Measurements from ENCODE around the gene USP15.

Gene USP15

GRCh38 chr12:62272936-62273552 is 12.8 kb downstream of the USP15 start:
- Histone ChIP-seq H3K79me1 (ENCODE audit: low read length) (no peaks in the 10 kb centered on the region), H3K4me3 (ENCODE audit: low read depth, low read length) (no peak overlapping the region), H3K23ac (ENCODE audit: low read length) (no peak overlapping the region), H3K14ac (ENCODE audit: low read length) (no peak overlapping the region), H3K27ac (ENCODE audit: low read depth, low read length) (no peak overlapping the region), H3K79me2 (ENCODE audit: control insufficient read depth, insufficient read depth, low read length, poor library complexity) (no peaks in the 10 kb centered on the region), H2AK5ac (ENCODE audit: low read length) (no peak overlapping the region), H3K9me3 (ENCODE audit: insufficient read depth, low read depth, low read length) (no peaks in the 10 kb centered on the region), H4K91ac (ENCODE audit: low read depth, low read length) (no peak overlapping the region), H2BK120ac (ENCODE audit: insufficient read depth, low read length, poor library complexity) (no peak overlapping the region), H2BK12ac (ENCODE audit: low read length) (no peak overlapping the region), H4K8ac (ENCODE audit: low read depth, low read length) (no peak overlapping the region), H3K18ac (ENCODE audit: low read length) (no peak overlapping the region), H2BK5ac (ENCODE audit: low read depth, low read length, poor library complexity) (no peak overlapping the region), H4K12ac (ENCODE audit: low read depth, low read length) (no peak overlapping the region), H3K36me3 (ENCODE audit: control insufficient read depth in 1 of 2, insufficient read depth in 2 of 2, low read length in 2 of 2) (no peaks in the 10 kb centered on the region), H3K4me2 (ENCODE audit: low read length) (no peak overlapping the region), H3K4me1 (ENCODE audit: control insufficient read depth in 1 of 2, insufficient read depth in 2 of 2, low read length in 2 of 2) (no peaks in the 10 kb centered on the region), H3K27me3 (ENCODE audit: insufficient read depth, low read length) (no peaks in the 10 kb centered on the region), H2AFZ (ENCODE audit: insufficient read depth, low read length, poor library complexity) (no peak overlapping the region), H3K4ac (ENCODE audit: low read depth, low read length) (no peak overlapping the region), H3K9ac (ENCODE audit: low read length) (no peak overlapping the region)
- WGBS (ENCODE audit: extremely low coverage, insufficient coverage, insufficient read length) = no CpG with 5 or more reads among the region's 3 CpGs
- no peak for DNase-seq

- no CpG with 5 or more reads among the region's 5 CpGs for WGBS (ENCODE audit: extremely low coverage, insufficient coverage, insufficient read length)
- no peak overlapping the region for H3K4ac ChIP-seq (ENCODE audit: low read depth, low read length)
Observed at GRCh38 chr12:62273724-62274380, 13.6 kb downstream of the USP15 start.

GRCh38 chr12:62278022-62278421 is 17.8 kb downstream of the USP15 start:
- Histone ChIP-seq H2BK120ac (ENCODE audit: insufficient read depth, low read length, poor library complexity) (no peak overlapping the region), H3K27ac (ENCODE audit: low read depth, low read length) (no peak overlapping the region), H4K8ac (ENCODE audit: low read depth, low read length) (no peak overlapping the region), H3K4me3 (ENCODE audit: low read depth, low read length) (no peak overlapping the region), H3K9me3 (ENCODE audit: insufficient read depth, low read depth, low read length) (no peaks in the 10 kb centered on the region), H2BK5ac (ENCODE audit: low read depth, low read length, poor library complexity) (no peak overlapping the region), H2AFZ (ENCODE audit: insufficient read depth, low read length, poor library complexity) (no peak overlapping the region), H3K18ac (ENCODE audit: low read length) (no peak overlapping the region), H2AK5ac (ENCODE audit: low read length) (no peak overlapping the region), H3K4me2 (ENCODE audit: low read length) (no peak overlapping the region), H3K4me1 (ENCODE audit: control insufficient read depth in 1 of 2, insufficient read depth in 2 of 2, low read length in 2 of 2) (no peaks in the 10 kb centered on the region), H4K91ac (ENCODE audit: low read depth, low read length) (no peak overlapping the region), H4K12ac (ENCODE audit: low read depth, low read length) (no peak overlapping the region), H3K36me3 (ENCODE audit: control insufficient read depth in 1 of 2, insufficient read depth in 2 of 2, low read length in 2 of 2) (no peaks in the 10 kb centered on the region), H2BK12ac (ENCODE audit: low read length) (no peak overlapping the region), H3K9ac (ENCODE audit: low read length) (no peak overlapping the region), H3K79me2 (ENCODE audit: control insufficient read depth, insufficient read depth, low read length, poor library complexity) (no peaks in the 10 kb centered on the region), H3K79me1 (ENCODE audit: low read length) (no peaks in the 10 kb centered on the region), H3K23ac (ENCODE audit: low read length) (no peak overlapping the region), H3K14ac (ENCODE audit: low read length) (no peak overlapping the region), H3K4ac (ENCODE audit: low read depth, low read length) (no peak overlapping the region), H3K27me3 (ENCODE audit: insufficient read depth, low read length) (no peaks in the 10 kb centered on the region)
- WGBS (ENCODE audit: extremely low coverage, insufficient coverage, insufficient read length) = no CpG with 5 or more reads among the region's 2 CpGs
- DNase-seq = no peak

More at GRCh38 chr12:62273724-62274380, 13.6 kb downstream of the USP15 start:
- Histone ChIP-seq H3K4me2 (ENCODE audit: low read length) (no peak overlapping the region), H3K4me3 (ENCODE audit: low read depth, low read length) (no peak overlapping the region), H3K9me3 (ENCODE audit: insufficient read depth, low read depth, low read length) (no peaks in the 10 kb centered on the region), H2BK120ac (ENCODE audit: insufficient read depth, low read length, poor library complexity) (no peak overlapping the region), H3K4me1 (ENCODE audit: control insufficient read depth in 1 of 2, insufficient read depth in 2 of 2, low read length in 2 of 2) (no peaks in the 10 kb centered on the region), H4K91ac (ENCODE audit: low read depth, low read length) (no peak overlapping the region), H4K8ac (ENCODE audit: low read depth, low read length) (no peak overlapping the region), H3K79me1 (ENCODE audit: low read length) (no peaks in the 10 kb centered on the region), H4K12ac (ENCODE audit: low read depth, low read length) (no peak overlapping the region), H2BK5ac (ENCODE audit: low read depth, low read length, poor library complexity) (no peak overlapping the region), H2AK5ac (ENCODE audit: low read length) (no peak overlapping the region), H3K9ac (ENCODE audit: low read length) (no peak overlapping the region), H3K18ac (ENCODE audit: low read length) (no peak overlapping the region), H2BK12ac (ENCODE audit: low read length) (no peak overlapping the region), H3K23ac (ENCODE audit: low read length) (no peak overlapping the region), H3K14ac (ENCODE audit: low read length) (no peak overlapping the region), H3K27ac (ENCODE audit: low read depth, low read length) (no peak overlapping the region), H3K36me3 (ENCODE audit: control insufficient read depth in 1 of 2, insufficient read depth in 2 of 2, low read length in 2 of 2) (no peaks in the 10 kb centered on the region), H3K79me2 (ENCODE audit: control insufficient read depth, insufficient read depth, low read length, poor library complexity) (no peaks in the 10 kb centered on the region), H2AFZ (ENCODE audit: insufficient read depth, low read length, poor library complexity) (no peak overlapping the region), H3K27me3 (ENCODE audit: insufficient read depth, low read length) (no peaks in the 10 kb centered on the region)
- DNase-seq = no peak

GRCh38 chr12:62279058-62279457 is 18.9 kb downstream of the USP15 start:
- Histone ChIP-seq H3K79me2 (ENCODE audit: control insufficient read depth, insufficient read depth, low read length, poor library complexity) (no peaks in the 10 kb centered on the region), H3K4me3 (ENCODE audit: low read depth, low read length) (no peak overlapping the region), H3K79me1 (ENCODE audit: low read length) (no peaks in the 10 kb centered on the region), H3K27ac (ENCODE audit: low read depth, low read length) (no peak overlapping the region), H4K12ac (ENCODE audit: low read depth, low read length) (no peak overlapping the region), H2AFZ (ENCODE audit: insufficient read depth, low read length, poor library complexity) (no peak overlapping the region), H2BK120ac (ENCODE audit: insufficient read depth, low read length, poor library complexity) (no peak overlapping the region), H4K8ac (ENCODE audit: low read depth, low read length) (no peak overlapping the region), H3K4me2 (ENCODE audit: low read length) (no peak overlapping the region), H3K9me3 (ENCODE audit: insufficient read depth, low read depth, low read length) (no peaks in the 10 kb centered on the region), H3K36me3 (ENCODE audit: control insufficient read depth in 1 of 2, insufficient read depth in 2 of 2, low read length in 2 of 2) (no peaks in the 10 kb centered on the region), H2BK5ac (ENCODE audit: low read depth, low read length, poor library complexity) (no peak overlapping the region), H3K4me1 (ENCODE audit: control insufficient read depth in 1 of 2, insufficient read depth in 2 of 2, low read length in 2 of 2) (no peaks in the 10 kb centered on the region), H2BK12ac (ENCODE audit: low read length) (no peak overlapping the region), H2AK5ac (ENCODE audit: low read length) (no peak overlapping the region), H3K4ac (ENCODE audit: low read depth, low read length) (no peak overlapping the region), H3K18ac (ENCODE audit: low read length) (no peak overlapping the region), H3K14ac (ENCODE audit: low read length) (no peak overlapping the region), H3K9ac (ENCODE audit: low read length) (no peak overlapping the region), H3K23ac (ENCODE audit: low read length) (no peak overlapping the region), H4K91ac (ENCODE audit: low read depth, low read length) (no peak overlapping the region), H3K27me3 (ENCODE audit: insufficient read depth, low read length) (no peaks in the 10 kb centered on the region)
- WGBS (ENCODE audit: extremely low coverage, insufficient coverage, insufficient read length) = no CpG with 5 or more reads among the region's 1 CpG
- DNase-seq = no peak

All from trophoblast cell (in vitro differentiated cells and primary cell).